Parathyroid adenoma (tissue), 2 donors: ENCODE measurements around the gene TRMT44.

Source experiments
- H2AFZ ChIP-seq: fragments of 300-600 bp; sonication (generic); one replicate; pipeline ENCODE4 v1.7.0; 2017; ENCODE audit warnings: antibody characterized with exemption, mild to moderate bottlenecking
- H3K27ac ChIP-seq: fragments of 300-600 bp; sonication (generic); one replicate; pipeline ENCODE4 v1.7.0; 2017
- H3K27me3 ChIP-seq: fragments of 300-600 bp; sonication (generic); one replicate; pipeline ENCODE4 v1.7.0; 2017; ENCODE audit warnings: low read length; ENCODE audit not compliant: control insufficient read depth, insufficient read depth
- H3K36me3 ChIP-seq: fragments of 300-600 bp; sonication (generic); one replicate; pipeline ENCODE4 v1.7.0; 2017; ENCODE audit warnings: low read length; ENCODE audit not compliant: control insufficient read depth, insufficient read depth
- H3K4me1 ChIP-seq: fragments of 300-600 bp; sonication (generic); one replicate; pipeline ENCODE4 v1.7.0; 2017; ENCODE audit warnings: control low read depth
- H3K4me2 ChIP-seq: fragments of 300-600 bp; sonication (generic); one replicate; pipeline ENCODE4 v1.7.0; 2017; ENCODE audit warnings: low read length
- H3K4me3 ChIP-seq: fragments of 300-600 bp; sonication (generic); one replicate; pipeline ENCODE4 v1.7.0; 2017; ENCODE audit warnings: low read depth, low read length
- H3K79me2 ChIP-seq: fragments of 300-600 bp; sonication (generic); one replicate; pipeline ENCODE4 v1.7.0; 2017; ENCODE audit warnings: control low read depth
- H3K9ac ChIP-seq: fragments of 300-600 bp; sonication (generic); one replicate; pipeline ENCODE4 v1.7.0; 2017; ENCODE audit warnings: mild to moderate bottlenecking
- H3K9me3 ChIP-seq: fragments of 300-600 bp; sonication (generic); one replicate; pipeline ENCODE4 v1.7.0; 2017; ENCODE audit warnings: low read length; ENCODE audit not compliant: control insufficient read depth
- TF ChIP-seq, protein P1 (sequence below): fragments of 300-600 bp; sonication (generic); IDR thresholded peaks from one replicate; pipeline ENCODE4 v1.7.0; 2017; ENCODE audit warnings: antibody characterized with exemption, mild to moderate bottlenecking
- donor health status: primary hyperparathyroidism.

Gene TRMT44

DNA sequence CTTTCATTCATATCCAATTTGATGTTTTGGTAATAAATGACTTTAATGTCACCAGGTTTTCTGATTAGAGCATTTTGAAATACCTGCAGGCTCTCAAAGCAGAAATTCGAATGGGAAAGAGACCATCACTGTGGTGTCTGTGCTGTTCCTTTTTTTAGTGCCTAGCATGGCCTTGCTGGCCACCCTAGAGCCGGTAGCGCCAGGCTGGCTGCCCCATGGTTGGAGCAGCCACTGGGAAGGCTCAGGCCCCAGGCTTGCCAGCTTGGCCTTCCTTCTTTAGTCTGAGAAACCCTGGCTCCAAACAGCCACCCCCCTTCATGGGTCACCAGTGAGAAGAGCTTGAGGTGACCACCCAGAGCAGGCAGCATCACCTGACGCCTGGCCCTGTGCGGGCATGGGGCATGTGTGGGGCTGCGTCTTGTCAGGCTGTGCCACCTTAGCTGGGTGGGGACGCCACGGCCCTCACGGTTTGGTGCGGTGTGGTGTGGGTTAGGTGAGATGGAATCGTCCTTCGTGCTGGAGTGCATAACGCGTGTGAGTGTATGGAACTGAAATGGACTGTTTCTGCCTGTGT is 30.0 kb downstream of the TRMT44 start:
- H3K9ac ChIP-seq: no peak overlapping the region
- no peaks in the 10 kb centered on the region for H3K27me3 ChIP-seq
- H3K36me3 ChIP-seq: no peaks in the 10 kb centered on the region
- no peak overlapping the region for H3K27ac ChIP-seq
- H3K4me2 ChIP-seq: no peak overlapping the region
- no peaks in the 10 kb centered on the region for H3K9me3 ChIP-seq
- no peaks in the 10 kb centered on the region for H3K79me2 ChIP-seq
- no peak overlapping the region for H3K4me3 ChIP-seq
- H2AFZ ChIP-seq: no peak overlapping the region
- TF ChIP-seq, protein P1, sequence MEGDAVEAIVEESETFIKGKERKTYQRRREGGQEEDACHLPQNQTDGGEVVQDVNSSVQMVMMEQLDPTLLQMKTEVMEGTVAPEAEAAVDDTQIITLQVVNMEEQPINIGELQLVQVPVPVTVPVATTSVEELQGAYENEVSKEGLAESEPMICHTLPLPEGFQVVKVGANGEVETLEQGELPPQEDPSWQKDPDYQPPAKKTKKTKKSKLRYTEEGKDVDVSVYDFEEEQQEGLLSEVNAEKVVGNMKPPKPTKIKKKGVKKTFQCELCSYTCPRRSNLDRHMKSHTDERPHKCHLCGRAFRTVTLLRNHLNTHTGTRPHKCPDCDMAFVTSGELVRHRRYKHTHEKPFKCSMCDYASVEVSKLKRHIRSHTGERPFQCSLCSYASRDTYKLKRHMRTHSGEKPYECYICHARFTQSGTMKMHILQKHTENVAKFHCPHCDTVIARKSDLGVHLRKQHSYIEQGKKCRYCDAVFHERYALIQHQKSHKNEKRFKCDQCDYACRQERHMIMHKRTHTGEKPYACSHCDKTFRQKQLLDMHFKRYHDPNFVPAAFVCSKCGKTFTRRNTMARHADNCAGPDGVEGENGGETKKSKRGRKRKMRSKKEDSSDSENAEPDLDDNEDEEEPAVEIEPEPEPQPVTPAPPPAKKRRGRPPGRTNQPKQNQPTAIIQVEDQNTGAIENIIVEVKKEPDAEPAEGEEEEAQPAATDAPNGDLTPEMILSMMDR: no peak
- H3K4me1 ChIP-seq: peaks cover 21% of the 10 kb centered on the region

DNA sequence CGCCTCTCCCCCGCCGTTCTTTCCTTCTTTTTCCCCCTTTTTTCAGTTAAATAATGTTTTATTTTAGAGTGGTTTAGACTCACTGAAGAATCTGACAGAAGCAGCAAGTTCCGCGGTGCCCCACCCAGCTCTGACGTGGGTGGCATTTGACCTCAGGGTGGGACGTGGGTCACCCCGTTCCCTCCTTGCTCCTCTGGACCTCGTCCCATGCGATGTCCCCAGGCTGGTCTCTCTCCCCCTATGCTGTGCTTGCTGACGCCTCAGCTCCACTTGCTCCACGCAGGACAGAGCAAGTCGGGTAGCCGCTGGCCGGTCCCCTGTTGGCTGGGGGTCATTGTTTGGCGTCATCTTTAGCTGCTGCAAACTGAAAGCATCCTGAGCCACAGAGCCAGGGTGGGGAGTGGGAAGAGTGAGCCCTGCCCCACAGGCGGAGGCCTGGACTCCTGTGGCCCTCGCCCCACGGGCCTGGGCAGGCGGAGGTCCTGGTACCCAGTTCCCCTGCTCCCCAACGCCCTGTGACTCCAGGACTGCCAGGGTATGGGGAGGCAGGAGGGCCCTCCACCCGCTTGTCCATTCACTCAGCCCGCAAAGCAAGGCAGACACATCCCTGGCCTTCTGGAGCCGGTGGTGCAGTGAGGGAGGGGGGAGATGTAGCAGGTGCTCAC is 30.8 kb downstream of the TRMT44 start:
- H3K36me3 ChIP-seq: no peaks in the 10 kb centered on the region
- H3K27me3 ChIP-seq: no peaks in the 10 kb centered on the region
- TF ChIP-seq, protein P1: no peak
- H3K4me1 ChIP-seq: peaks cover 21% of the 10 kb centered on the region
- H3K9me3 ChIP-seq: no peaks in the 10 kb centered on the region
- H3K27ac ChIP-seq: peak overlapping the region; percentile 95
- H2AFZ ChIP-seq: no peak overlapping the region
- no peak overlapping the region for H3K4me2 ChIP-seq
- H3K79me2 ChIP-seq: no peaks in the 10 kb centered on the region
- no peak overlapping the region for H3K9ac ChIP-seq
- no peak overlapping the region for H3K4me3 ChIP-seq

DNA sequence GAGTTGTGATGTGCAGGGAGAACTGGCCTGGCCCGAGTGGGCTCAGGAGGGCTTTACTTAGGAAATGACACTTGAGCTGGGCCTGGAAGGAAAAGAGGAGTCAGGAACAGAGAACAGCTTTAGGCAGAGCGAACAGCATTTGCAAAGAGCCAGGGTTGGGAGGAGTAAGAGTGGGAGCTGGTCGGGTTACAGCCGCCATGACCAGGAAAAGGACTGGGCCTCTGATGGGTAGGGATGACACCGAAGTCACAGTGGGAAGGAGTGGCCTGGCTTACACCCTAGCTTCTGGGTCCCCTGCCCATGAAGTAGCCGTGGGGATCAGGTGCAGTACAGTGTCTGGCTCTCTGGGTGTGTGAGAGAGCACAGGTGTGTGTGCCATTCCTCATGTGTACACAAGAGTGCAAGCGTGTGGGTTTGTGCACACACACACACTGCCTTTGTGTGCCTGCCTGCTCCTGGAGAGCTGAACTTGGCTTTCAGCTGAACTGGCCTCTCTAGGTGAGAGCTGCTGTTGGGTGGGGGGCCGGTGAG is 31.6 kb downstream of the TRMT44 start:
- no peaks in the 10 kb centered on the region for H3K9me3 ChIP-seq
- H3K36me3 ChIP-seq: no peaks in the 10 kb centered on the region
- H3K79me2 ChIP-seq: no peaks in the 10 kb centered on the region
- TF ChIP-seq, protein P1: no peak
- H2AFZ ChIP-seq: peak overlapping the region; percentile 73
- H3K27ac ChIP-seq: peak overlapping the region; percentile 95
- no peaks in the 10 kb centered on the region for H3K27me3 ChIP-seq
- no peak overlapping the region for H3K4me2 ChIP-seq
- H3K4me1 ChIP-seq: peaks cover 21% of the 10 kb centered on the region
- no peak overlapping the region for H3K9ac ChIP-seq
- no peak overlapping the region for H3K4me3 ChIP-seq

DNA sequence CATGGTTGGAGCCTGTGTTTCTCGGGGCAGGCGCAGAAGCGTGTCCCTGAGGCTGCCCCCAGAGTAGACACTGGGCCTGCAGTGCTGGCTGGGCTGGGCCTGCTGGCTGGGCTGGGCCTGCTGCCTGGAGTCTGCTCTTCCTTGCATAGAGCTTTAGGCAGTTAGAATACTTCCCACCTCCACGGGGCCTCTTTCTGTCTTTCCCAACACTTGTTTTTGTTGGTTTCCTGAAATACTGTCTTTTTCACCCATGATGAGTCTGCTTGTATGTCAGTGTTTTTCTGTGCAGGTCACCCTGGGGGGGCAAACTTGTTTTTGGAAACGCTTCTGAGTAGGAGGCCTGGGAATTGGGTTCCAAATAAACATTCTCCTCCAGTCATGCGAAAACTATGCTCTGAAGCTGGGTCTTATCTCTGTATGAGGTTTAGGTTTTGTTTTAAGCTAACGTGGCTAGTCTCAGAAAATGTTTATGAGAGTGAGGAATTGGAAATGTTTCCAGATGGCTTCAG is 32.2 kb downstream of the TRMT44 start:
- Histone ChIP-seq H3K9me3 (no peaks in the 10 kb centered on the region), H3K4me2 (peak overlapping the region; percentile 1), H2AFZ (peak overlapping the region; percentile 73), H3K36me3 (no peaks in the 10 kb centered on the region), H3K79me2 (no peaks in the 10 kb centered on the region), H3K27ac (peak overlapping the region; percentile 95), H3K27me3 (no peaks in the 10 kb centered on the region), H3K9ac (no peak overlapping the region), H3K4me3 (no peak overlapping the region), H3K4me1 (peaks cover 21% of the 10 kb centered on the region)
- TF ChIP-seq, protein P1: no peak
